Ascending aorta (tissue), 2 donors: ENCODE data around the gene CMTM1. TPM values are rescaled to one million over a fixed set of nuclear protein-coding genes. Genes with fewer than 3 reads are reported as not detected.
A peak's percentile ranks its signal among the peaks of the same experiment; 100 is the strongest.

Source experiments
- DNase-seq, 2 donors: peaks; one replicate each; pipeline ENCODE4 v3.0.0-alpha.2; 2019; ENCODE audit warnings: low spot score in 2 of 2
- H3K27ac ChIP-seq, 2 donors: fragments of 200-600 bp; sonication (generic); one replicate each; pipeline ENCODE4 v1.5.1; 2016 to 2017; ENCODE audit warnings: mild to moderate bottlenecking in 1 of 2
- H3K27me3 ChIP-seq: fragments of 200-600 bp; sonication (generic); one replicate; pipeline ENCODE4 v1.5.1; 2017
- H3K36me3 ChIP-seq, 2 donors: fragments of 200-600 bp; sonication (generic); one replicate each; pipeline ENCODE4 v1.5.1; 2016
- H3K4me1 ChIP-seq, 2 donors: fragments of 200-600 bp; sonication (generic); one replicate each; pipeline ENCODE4 v1.5.1; 2016 to 2017; ENCODE audit warnings: mild to moderate bottlenecking in 1 of 2
- H3K4me3 ChIP-seq, 2 donors: fragments of 200-600 bp; sonication (generic); one replicate each; pipeline ENCODE4 v1.5.1; 2016 to 2017; ENCODE audit warnings: mild to moderate bottlenecking in 1 of 2
- H3K9me3 ChIP-seq, 2 donors: fragments of 200-600 bp; sonication (generic); one replicate each; pipeline ENCODE4 v1.5.1; 2016
- CTCF ChIP-seq, 3 experiments: fragments of 200-600 bp in 2 of 3; fragments of 450-650 bp in 1 of 3; sonication (generic) in 2 of 3; IDR thresholded peaks; one replicate each; pipeline ENCODE4 v1.5.1; 2016 to 2019; ENCODE audit warnings: antibody characterized with exemption in 3 of 3, mild to moderate bottlenecking in 1 of 3, moderate library complexity in 1 of 3
- intact Hi-C: fragments of 100-400 bp; cut with DNase I; formaldehyde crosslinking; loops from one replicate; pipeline ENCODE4 v1.15.1; 2023
- total RNA-seq: library from RNA; depleted of rRNA; stranded (reverse); fragments of >200 nt; gene quantifications from one replicate; pipeline ENCODE4 v1.1.0, GENCODE V29; 2016

CMTM1 gene
- total RNA-seq, 1 donor from 2014 or later, result not detected

DNA sequence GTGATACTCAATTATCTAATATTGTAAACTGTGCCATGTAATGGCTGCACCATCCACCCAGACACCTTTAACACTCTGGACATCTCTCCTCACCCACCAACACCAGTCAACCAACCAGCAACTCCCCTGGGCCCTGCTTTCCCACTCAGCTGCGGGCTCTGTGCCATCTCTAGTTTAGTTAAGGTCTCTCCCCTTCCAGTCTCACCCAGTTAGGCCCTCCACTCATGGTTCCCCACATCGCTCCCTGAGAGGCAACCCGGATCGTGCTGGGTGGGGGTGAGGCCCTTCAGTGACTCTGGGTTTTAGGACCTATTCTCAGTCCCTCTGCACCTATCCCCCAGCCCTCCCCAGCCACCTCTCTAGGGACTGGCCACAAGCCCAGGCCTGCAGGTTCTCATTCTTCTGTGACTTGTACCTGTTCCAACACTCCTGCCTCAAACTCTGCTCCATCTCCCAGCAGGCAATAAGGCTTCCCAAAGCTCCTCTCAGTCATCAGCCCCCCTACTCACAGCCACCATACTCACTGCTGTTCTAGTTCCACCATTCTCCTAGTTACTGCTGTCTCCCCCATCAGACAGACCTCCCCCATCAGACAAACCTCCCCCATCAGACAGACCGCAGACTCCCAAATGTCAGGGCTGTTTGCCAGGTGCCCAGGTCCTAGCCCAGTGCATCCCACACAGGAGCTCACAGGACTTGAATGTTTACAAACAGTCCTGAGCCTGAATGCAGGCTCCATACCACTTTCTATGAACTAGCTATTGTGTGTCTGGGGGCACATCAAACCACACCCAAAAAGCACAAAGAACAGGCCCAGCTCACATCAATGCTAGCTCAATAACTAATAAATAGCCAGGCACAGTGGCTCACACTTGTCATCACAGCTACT, 18.9 kb upstream of the CMTM1 start:
- peaks cover 5 to 20% of the 10 kb centered on the region in 2 donors for H3K36me3 ChIP-seq
- intact Hi-C loops, result no loop called here
- H3K4me3 ChIP-seq, result no peak overlapping the region
- no peaks in the 10 kb centered on the region for H3K9me3 ChIP-seq
- no peak for TF ChIP-seq CTCF (IDR thresholded peaks at IDR 0.05)
- peak overlapping the region; percentile 94 to 99 for H3K27ac ChIP-seq
- H3K27me3 ChIP-seq, result no peaks in the 10 kb centered on the region
- DNase-seq, result peak in 1 of 2 donors; percentile 57
- H3K4me1 ChIP-seq, result peaks cover 11 to 20% of the 10 kb centered on the region in 2 donors

DNA sequence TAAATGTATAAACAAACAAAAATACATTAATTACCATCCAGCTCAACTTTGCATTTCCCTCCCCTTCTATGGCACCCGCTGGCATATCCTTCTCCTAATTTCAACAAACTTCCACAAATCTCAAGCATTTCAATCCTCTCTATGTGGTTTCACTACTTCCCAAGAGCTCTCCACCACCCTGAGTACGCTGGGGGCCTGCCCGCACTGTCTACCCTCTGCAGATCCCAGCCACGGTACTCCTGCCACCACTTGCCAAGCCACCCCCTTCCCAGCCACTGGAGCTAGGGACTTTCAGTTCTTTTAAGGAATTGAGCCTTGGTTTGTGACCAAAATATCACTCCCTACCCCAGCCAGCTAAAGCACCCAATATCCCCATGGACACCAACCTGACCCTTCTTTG, 18.2 kb upstream of the CMTM1 start:
- H3K9me3 ChIP-seq, result no peaks in the 10 kb centered on the region
- DNase-seq, result peak in 1 of 2 donors; percentile 65
- H3K4me1 ChIP-seq, result peaks cover 11 to 23% of the 10 kb centered on the region in 2 donors
- H3K27me3 ChIP-seq, result no peaks in the 10 kb centered on the region
- H3K4me3 ChIP-seq, result peak overlapping the region in 1 of 2 donors; percentile 98
- intact Hi-C loops, result loop anchor here (2.0 kb wide), 2 partner anchors 57 to 69 kb away; partner anchors contain the start of gene CMTM3
- H3K27ac ChIP-seq, result peak overlapping the region; percentile 94 to 99
- TF ChIP-seq CTCF (IDR thresholded peaks at IDR 0.05), result no peak
- peaks cover 5 to 20% of the 10 kb centered on the region in 2 donors for H3K36me3 ChIP-seq

DNA sequence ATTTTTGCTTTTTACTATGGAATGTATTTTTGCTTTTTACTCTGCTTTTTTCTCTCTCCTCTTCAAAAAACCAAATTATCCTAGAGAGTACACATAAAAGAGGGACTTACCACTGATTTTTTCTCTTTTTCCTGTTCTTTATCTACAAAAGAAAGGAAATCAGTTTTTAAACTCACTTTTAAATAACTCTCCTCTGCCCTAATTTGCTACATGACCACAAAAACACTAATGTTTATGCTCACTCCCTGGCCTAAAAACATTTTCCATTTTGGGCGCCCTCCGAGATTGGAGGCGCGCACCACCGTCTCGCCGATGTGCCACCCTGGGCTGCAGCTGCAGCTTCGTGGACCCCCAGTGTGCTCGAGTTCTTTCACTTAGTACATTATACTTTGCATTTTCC, 17.4 kb upstream of the CMTM1 start:
- no peak for DNase-seq
- peak overlapping the region; percentile 94 to 99 for H3K27ac ChIP-seq
- no peaks in the 10 kb centered on the region for H3K27me3 ChIP-seq
- peak overlapping the region; percentile 90 to 98 for H3K4me3 ChIP-seq
- no peak for TF ChIP-seq CTCF (IDR thresholded peaks at IDR 0.05)
- peaks cover 0 to 12% of the 10 kb centered on the region in 2 donors for H3K36me3 ChIP-seq
- no peaks in the 10 kb centered on the region for H3K9me3 ChIP-seq
- intact Hi-C loops, result loop anchor here (2.0 kb wide), 2 partner anchors 56 to 70 kb away; partner anchors contain the start of gene CMTM3
- H3K4me1 ChIP-seq, result peaks cover 11 to 24% of the 10 kb centered on the region in 2 donors

GRCh38 chr16:66549284-66550131, 16.7 kb upstream of the CMTM1 start, which contains the start of gene TK2:
TSS of gene TK2 (minus strand) at chr16:66550122. CDS start at chr16:66550061, 61 bp downstream.
- peak in 2 of 3 experiments; percentile 15 to 25 for TF ChIP-seq CTCF (IDR thresholded peaks at IDR 0.05)
- Histone ChIP-seq H3K36me3 (peaks cover 0 to 6% of the 10 kb centered on the region in 2 donors), H3K27me3 (no peaks in the 10 kb centered on the region), H3K4me3 (peak within 1 kb of the TSS; percentile 90 to 98), H3K4me1 (peaks cover 11 to 24% of the 10 kb centered on the region in 2 donors), H3K27ac (peak within 1 kb of the TSS; percentile 94 to 99), H3K9me3 (no peaks in the 10 kb centered on the region)
- intact Hi-C loops, result loop anchor here (1.0 to 2.0 kb wide), 3 partner anchors 32 to 71 kb away; partner anchors contain the start of gene CMTM3
- DNase-seq, result peak in 1 of 2 donors; percentile 85

DNA sequence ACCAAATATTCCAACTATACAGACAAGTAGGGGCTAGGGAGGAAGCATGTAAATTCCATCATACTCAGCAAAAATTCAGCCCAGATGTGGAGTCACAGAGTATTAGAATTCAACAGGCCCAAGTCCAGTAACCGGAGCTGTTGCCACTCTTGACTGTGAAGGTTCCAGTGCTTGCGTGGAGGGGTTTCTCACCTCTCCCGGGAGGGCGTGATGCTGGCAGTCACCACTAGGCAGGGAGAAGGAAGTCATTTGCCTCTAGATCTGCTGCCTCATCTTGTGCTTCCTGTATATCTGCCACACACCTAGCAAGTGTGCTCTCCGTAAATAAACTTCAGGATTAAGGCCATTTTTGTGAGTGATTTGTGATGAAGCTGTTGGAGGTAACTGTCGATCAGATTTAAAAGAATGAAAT, 14.9 kb upstream of the CMTM1 start:
- Histone ChIP-seq H3K27me3 (no peaks in the 10 kb centered on the region), H3K4me1 (peaks cover 11 to 26% of the 10 kb centered on the region in 2 donors), H3K36me3 (no peaks in the 10 kb centered on the region), H3K4me3 (peak overlapping the region; percentile 67 to 78), H3K9me3 (no peaks in the 10 kb centered on the region), H3K27ac (peak overlapping the region; percentile 88 to 99)
- peak; percentile 33 to 70 for DNase-seq
- intact Hi-C loops, result no loop called here
- peak in 2 of 3 experiments; percentile 8 to 26 for TF ChIP-seq CTCF (IDR thresholded peaks at IDR 0.05)
